Gastroesophageal sphincter (tissue), 3 donors: Measurements from ENCODE around the gene PI4KA.

Experiments
- CTCF ChIP-seq, 4 experiments: fragments of 200-600 bp in 2 of 4; fragments of 450-650 bp in 2 of 4; sonication (generic) in 1 of 4; IDR thresholded peaks; one replicate each; pipeline ENCODE4 v1.5.1; 2017 to 2019; ENCODE audit warnings: antibody characterized with exemption in 4 of 4, mild to moderate bottlenecking in 2 of 4, moderate library complexity in 2 of 4
- POLR2A ChIP-seq, 2 donors: fragments of 450-650 bp; IDR thresholded peaks; one replicate each; pipeline ENCODE4 v1.6.1; 2017; ENCODE audit warnings: antibody characterized with exemption in 2 of 2, mild to moderate bottlenecking in 2 of 2, moderate library complexity in 1 of 2
- POLR2AphosphoS5 ChIP-seq: sonication (generic); formaldehyde crosslinking; IDR thresholded peaks from one replicate; pipeline ENCODE4 v1.6.1; 2017; ENCODE audit warnings: antibody characterized with exemption

- TF ChIP-seq CTCF (IDR thresholded peaks at IDR 0.05) (no peak), POLR2A (IDR thresholded peaks at IDR 0.05) (no peak), POLR2AphosphoS5 (no peak)
Observed at GRCh38 chr22:20673295-20674195, 185.1 kb downstream of the PI4KA start.
